GM12801 (cell line): ENCODE data around the gene OBSCN.

Experiments used
- TF ChIP-seq, protein P1 (sequence below): IDR thresholded peaks from one replicate; pipeline ENCODE4 v1.5.1; 2011; ENCODE audit warnings: control low read depth; ENCODE audit not compliant: insufficient read length; ENCODE audit errors: extremely low read depth

The OBSCN gene

DNA sequence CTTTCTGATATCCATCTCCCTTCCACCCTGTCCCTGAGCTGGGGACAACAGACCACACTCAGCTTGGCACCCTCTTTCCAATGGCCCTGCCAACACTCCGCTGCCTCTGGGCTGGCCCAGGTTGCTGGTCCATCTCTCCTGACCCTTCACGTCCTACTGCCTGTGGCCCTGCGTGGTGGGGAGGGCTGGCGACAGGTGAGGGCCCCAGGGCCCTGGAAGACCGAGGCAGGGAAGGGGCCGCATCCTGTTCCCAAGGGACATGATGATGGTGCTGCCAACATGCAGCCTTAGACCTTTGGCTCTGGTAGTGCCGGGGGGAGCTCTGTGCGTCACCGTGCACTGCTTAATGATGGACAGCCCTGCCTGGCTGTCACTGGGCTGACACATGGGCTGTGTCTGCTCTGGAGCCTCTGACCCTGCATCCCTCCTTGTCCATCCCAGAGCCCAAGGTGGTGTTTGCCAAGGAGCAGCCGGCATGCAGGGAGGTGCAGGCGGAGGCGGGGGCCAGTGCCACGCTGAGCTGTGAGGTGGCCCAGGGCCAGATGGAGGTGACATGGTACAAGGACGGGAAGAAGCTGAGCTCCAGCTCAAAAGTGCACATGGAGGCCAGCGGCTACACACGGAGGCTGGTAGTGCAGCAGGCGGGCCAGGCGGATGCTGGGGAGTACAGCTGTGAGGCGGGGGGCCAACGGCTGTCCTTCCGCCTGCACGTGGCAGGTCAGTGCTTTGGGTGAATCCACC is 65.2 kb downstream of the OBSCN start:
- TF ChIP-seq, protein P1, sequence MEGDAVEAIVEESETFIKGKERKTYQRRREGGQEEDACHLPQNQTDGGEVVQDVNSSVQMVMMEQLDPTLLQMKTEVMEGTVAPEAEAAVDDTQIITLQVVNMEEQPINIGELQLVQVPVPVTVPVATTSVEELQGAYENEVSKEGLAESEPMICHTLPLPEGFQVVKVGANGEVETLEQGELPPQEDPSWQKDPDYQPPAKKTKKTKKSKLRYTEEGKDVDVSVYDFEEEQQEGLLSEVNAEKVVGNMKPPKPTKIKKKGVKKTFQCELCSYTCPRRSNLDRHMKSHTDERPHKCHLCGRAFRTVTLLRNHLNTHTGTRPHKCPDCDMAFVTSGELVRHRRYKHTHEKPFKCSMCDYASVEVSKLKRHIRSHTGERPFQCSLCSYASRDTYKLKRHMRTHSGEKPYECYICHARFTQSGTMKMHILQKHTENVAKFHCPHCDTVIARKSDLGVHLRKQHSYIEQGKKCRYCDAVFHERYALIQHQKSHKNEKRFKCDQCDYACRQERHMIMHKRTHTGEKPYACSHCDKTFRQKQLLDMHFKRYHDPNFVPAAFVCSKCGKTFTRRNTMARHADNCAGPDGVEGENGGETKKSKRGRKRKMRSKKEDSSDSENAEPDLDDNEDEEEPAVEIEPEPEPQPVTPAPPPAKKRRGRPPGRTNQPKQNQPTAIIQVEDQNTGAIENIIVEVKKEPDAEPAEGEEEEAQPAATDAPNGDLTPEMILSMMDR, result no peak

DNA sequence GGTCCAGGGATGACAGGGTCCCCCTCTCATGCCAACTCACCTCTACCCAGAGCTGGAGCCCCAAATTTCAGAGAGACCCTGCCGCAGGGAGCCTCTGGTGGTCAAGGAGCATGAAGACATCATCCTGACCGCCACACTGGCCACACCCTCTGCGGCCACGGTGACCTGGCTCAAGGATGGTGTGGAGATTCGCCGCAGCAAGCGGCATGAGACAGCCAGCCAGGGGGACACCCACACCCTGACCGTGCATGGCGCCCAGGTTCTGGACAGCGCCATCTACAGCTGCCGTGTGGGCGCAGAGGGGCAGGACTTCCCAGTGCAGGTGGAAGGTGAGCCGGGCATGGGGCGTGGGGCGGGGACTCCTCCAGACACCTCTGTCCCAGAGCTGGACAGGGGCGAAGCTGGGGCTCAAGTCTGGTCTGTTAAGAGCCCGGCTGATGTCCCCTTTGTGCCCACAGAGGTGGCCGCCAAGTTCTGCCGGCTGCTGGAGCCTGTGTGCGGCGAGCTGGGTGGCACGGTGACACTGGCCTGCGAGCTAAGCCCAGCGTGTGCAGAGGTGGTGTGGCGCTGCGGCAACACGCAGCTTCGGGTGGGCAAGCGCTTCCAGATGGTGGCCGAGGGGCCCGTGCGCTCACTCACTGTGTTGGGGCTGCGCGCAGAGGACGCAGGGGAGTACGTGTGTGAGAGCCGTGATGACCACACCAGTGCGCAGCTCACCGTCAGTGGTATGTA is 66.0 kb downstream of the OBSCN start:
- TF ChIP-seq, protein P1, result no peak

DNA sequence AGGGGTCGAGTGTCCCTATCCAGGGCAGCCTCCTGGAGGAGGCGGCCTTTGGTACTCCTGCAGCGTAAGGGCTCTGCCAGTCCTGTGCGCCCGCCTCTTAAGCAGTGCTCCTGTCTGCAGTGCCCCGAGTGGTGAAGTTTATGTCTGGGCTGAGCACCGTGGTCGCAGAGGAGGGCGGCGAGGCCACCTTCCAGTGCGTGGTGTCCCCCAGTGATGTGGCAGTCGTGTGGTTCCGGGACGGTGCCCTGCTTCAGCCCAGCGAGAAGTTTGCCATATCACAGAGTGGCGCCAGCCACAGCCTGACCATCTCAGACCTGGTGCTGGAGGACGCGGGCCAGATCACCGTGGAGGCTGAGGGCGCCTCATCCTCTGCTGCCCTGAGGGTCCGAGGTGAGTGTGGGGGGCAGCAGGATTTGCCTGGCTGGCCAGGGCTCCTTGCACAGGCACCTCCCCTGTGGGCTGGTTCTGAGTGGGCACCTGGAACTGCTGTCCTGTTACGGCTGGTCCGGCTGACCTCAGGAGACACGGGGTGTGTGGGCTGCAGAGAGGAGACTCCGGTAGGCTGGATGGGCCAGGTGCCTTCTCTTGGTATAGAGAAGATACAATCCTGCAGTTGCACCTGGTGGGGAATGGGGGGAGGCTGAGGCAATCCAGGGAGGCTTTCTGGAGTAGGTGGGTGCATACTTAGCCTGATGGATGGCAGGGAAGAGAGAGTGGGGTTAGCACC is 66.8 kb downstream of the OBSCN start:
- TF ChIP-seq, protein P1, result no peak

DNA sequence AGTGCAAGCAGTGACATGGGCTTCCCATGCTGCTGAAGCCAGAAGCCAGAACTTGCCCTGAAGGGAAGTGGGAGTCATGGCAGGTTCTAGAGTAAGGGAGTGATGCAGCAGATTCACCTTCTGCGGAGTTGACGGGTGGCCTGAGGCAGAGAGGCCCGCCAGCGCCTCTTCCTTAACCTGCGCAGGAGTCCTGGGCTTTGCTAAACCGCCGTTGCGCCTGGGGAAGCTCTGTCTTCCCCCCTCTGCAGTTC is 67.3 kb downstream of the OBSCN start:
- TF ChIP-seq, protein P1, result no peak

DNA sequence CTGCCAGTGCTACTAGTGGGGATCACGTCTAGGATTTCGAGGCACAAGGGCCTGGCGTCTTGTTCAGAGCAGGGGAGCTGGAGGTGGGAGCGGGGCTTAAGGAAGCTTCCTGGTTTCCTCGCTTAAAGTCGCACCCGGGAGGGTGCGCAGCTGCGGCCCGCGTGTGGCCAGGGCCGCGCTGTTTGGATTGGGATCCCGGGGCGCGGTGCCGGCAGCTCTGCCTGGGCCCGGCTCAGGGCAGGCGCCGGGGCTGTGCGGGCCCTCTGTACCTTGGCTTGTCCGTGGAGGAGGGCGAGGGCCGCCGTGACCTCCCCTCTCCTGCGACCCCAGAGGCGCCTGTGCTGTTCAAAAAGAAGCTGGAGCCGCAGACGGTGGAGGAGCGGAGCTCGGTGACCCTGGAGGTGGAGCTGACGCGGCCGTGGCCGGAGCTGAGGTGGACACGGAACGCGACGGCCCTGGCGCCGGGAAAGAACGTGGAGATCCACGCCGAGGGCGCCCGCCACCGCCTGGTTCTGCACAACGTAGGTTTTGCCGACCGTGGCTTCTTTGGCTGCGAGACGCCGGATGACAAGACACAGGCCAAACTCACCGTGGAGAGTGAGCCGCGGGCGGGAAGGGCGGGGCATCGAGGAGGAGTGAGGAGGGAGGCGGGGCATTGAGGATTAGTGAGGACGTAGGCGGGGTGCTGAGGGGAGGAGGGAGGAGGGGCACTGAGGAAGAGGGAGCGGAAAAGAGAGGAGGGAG is 67.8 kb downstream of the OBSCN start:
- TF ChIP-seq, protein P1, result no peak

DNA sequence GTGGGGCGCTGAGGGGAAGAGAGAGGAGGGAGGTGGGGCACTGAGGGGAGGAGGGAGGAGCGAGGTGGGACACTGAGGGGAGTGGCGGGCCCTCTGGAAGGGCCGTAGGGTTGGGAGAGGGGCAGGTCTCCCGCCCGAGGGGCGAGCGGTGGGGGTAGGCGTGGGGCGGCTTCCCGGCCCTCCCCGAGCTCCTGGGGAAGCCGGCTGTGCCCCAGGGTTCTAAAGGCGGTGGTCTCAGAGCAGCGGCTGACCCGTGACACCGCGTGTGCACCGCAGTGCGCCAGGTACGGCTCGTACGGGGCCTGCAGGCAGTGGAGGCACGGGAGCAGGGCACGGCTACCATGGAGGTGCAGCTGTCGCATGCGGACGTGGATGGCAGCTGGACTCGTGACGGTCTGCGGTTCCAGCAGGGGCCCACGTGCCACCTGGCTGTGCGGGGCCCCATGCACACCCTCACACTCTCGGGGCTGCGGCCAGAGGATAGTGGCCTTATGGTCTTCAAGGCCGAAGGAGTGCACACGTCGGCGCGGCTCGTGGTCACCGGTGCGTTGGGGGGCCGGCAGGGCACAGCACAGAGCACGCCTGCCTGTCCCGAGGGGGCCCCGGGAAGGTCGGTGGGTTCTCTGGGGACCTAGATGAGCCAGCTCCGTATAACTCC is 68.5 kb downstream of the OBSCN start:
- TF ChIP-seq, protein P1, result no peak
